Measurements from ENCODE around the gene INTS11. TPM values are rescaled to one million over a fixed set of nuclear protein-coding genes. Genes with fewer than 3 reads are reported as not detected.

The INTS11 gene
- total RNA-seq, 2 experiments from 2014 or later, result 111 to 113 TPM

DNA sequence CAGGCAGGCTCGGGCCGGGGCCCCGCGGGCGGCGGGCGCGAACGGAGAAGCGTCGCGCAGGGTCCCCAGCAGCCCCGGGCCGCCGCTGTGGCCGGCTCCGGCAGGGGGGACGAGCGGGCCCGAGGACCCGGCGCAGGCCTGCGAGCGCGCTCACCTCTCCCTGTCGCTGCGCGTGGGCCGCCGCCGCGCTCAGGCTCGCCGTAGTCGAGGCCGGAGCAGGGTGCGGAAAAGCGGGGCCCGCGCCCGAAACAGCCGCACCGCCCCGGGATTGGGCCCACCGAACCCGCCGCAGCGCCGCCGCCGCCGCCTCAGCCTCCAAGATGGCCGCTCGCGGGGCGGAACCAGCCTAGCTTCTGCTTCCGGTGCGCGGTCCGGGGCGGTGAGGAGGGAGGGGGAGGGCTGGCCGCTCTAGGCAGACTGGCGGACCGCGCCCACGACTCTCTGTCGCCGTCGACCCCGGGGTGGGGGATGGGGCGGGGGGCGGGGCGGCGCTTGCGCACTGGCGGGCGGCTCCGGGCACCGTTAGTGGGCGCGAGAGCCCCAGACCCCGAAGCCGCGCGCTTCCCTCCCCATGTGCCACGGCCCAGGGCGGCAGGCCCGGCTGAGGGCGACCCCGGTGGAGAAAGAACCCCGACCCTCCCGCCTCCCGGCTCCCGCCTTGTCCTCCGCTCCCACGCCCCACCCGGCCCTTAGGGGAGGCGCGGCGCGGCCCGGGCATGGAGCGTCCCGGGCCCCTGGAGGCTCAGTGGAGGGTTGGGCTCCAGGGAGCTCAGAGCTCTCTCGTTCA is 50.8 kb downstream of the INTS11 start, which contains the start of gene UBE2J2:
Gene UBE2J2, minus strand, starts transcription at position 343 of the 787 bp plus-strand sequence. CDS start 5,862 bp downstream, outside the sequence.
- DNase-seq, result peak; percentile 93
- Mint-ChIP-seq H3K4me1 (peaks cover 36% of the 10 kb centered on the region), H3K4me3 (peak within 1 kb of the TSS; percentile 90), H3K27ac (peak within 1 kb of the TSS; percentile 83), H3K36me3 (peaks cover 26% of the 10 kb centered on the region), H3K9me3 (no peaks in the 10 kb centered on the region), H3K27me3 (no peaks in the 10 kb centered on the region)

GRCh38 chr1:1273209-1273511 is 51.3 kb downstream of the INTS11 start:
- Mint-ChIP-seq H3K4me3 (peak overlapping the region; percentile 90), H3K27me3 (no peaks in the 10 kb centered on the region), H3K36me3 (peaks cover 27% of the 10 kb centered on the region), H3K27ac (peak overlapping the region; percentile 83), H3K9me3 (no peaks in the 10 kb centered on the region), H3K4me1 (peaks cover 36% of the 10 kb centered on the region)
- DNase-seq, result no peak

DNA sequence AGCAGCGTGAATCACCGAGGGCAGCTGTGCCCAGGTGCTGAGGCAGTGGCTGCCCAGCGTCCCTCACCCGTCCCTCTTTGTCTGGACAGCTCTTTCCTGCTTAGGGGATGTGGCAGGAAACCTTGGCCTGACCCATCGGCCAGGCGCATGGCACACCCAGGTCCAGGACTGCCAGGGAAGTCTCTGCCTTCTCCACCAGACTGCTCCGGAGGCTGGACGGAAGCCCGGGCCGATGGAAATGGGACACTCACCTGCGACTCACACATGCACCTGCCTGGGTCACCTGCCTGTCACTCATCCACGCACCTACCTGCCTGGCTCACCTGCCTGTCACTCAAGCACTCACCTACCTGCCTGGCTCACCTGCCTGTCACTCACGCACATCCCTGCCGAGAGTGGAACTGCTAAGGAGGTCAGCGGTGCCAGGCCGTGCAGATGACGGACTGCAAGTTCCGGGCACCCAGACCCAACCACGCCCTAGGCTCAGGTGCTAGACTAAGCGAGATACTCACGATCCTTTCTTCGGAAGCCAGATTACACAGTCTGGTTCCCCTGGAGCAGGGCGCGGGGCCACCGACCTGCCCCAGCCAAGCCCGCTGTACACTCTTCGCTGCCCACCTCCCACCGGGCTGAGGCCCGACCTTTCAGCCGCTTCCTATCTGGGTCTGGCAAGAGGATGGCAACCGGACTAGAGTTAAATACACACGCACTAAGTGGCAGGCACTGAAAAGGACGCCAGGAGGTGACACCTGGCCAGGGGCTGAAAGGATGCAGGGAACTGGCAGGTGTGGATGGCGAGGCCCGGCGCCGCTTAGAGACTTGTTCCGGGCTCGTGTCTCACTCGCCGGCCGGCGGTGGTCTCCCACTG is 51.9 kb downstream of the INTS11 start:
- H3K9me3 Mint-ChIP-seq, result no peaks in the 10 kb centered on the region
- H3K36me3 Mint-ChIP-seq, result peaks cover 30% of the 10 kb centered on the region
- H3K4me1 Mint-ChIP-seq, result peaks cover 36% of the 10 kb centered on the region
- no peak for DNase-seq
- H3K4me3 Mint-ChIP-seq, result peak overlapping the region; percentile 90
- H3K27me3 Mint-ChIP-seq, result no peaks in the 10 kb centered on the region
- H3K27ac Mint-ChIP-seq, result peak overlapping the region; percentile 83

DNA sequence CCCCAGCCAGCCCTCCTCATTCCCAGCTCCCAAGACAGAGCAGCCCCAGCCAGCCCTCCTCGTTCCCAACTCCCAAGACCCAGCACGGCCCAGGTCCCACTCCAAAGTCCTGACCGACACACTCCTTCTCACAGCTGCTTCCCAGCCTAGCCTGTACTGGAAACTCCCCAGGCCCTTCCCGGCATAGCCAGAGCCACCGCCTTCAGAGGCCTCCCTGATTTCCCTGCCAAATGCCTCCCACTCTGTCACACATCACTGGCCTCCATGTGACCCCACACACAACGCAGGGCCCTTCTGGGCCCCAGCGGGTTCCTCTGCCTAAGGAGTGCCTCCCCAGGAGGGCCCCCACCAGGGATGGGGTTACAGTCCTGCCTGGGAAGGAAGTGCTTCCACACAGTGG is 53.6 kb downstream of the INTS11 start:
- H3K4me3 Mint-ChIP-seq, result peak overlapping the region; percentile 63
- H3K27ac Mint-ChIP-seq, result peak overlapping the region; percentile 73

DNA sequence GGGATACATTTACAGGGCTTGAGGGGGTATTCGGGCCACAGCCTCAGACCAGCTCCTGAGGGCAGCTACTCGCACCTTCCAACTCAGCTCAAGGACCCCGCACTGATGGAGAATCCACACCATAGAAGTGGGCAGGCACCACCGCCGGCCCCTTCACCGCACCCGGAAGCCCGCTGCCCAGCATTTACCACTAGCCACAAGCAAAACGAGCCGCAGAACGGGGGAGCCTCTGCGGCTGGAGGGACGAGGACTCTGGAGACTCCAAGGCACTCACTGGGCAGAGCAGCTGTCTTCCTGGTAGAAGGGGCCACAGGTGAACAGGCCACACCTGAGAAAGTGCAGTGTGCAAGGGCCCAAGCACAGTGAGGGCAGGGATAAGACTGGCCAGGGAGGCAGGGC is 56.2 kb downstream of the INTS11 start:
- Mint-ChIP-seq H3K4me3 (no peak overlapping the region), H3K4me1 (peaks cover 30% of the 10 kb centered on the region), H3K27me3 (no peaks in the 10 kb centered on the region), H3K27ac (no peak overlapping the region), H3K9me3 (no peaks in the 10 kb centered on the region), H3K36me3 (peaks cover 46% of the 10 kb centered on the region)
- DNase-seq, result no peak

More for the DNA sequence above, 53.6 kb downstream of the INTS11 start:
- Mint-ChIP-seq H3K9me3 (no peaks in the 10 kb centered on the region), H3K4me1 (peaks cover 36% of the 10 kb centered on the region), H3K36me3 (peaks cover 40% of the 10 kb centered on the region), H3K27me3 (no peaks in the 10 kb centered on the region)
- no peak for DNase-seq

DNA sequence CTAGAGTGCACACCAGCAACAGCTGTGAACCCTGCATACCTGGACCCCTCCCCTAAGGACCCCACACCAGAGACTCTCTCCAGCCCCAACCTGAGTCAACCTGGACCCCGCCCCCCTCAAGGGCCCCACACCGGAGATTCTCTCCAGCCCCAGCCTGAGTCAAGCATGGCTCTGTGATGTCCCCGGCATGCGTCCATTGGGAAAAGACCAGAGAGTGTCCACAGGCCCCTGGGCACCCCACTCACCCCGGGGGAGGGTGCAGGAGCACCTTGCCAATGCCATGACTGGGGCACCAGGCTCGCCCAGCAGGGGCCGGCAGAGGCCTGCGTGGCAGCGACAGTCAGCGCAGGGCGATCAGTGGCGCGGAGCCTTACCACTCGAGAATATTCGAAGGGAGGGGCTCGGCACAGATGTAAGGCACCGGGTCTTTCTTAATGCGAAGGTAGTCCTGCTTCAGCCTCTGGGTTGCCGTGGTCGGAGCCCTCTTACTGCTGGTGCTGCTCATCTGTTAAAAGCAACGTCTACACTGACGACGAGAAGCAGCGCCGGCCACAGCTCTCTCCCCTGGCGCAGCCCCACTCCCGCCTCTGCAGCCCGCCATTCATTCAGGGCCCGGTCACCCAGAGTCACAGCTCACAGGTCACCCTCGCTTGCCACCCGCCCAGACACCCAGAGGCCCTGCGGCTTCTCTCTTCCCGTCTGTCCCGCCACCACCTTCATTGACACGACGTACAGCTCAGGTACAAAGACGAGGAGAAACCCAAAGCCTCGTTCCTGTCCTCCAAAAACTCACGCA is 56.8 kb downstream of the INTS11 start:
- peaks cover 29% of the 10 kb centered on the region for H3K4me1 Mint-ChIP-seq
- no peak overlapping the region for H3K27ac Mint-ChIP-seq
- no peak for DNase-seq
- H3K36me3 Mint-ChIP-seq, result peaks cover 44% of the 10 kb centered on the region
- H3K9me3 Mint-ChIP-seq, result no peaks in the 10 kb centered on the region
- H3K4me3 Mint-ChIP-seq, result no peak overlapping the region
- no peaks in the 10 kb centered on the region for H3K27me3 Mint-ChIP-seq

- Mint-ChIP-seq H3K27me3 (no peaks in the 10 kb centered on the region), H3K36me3 (peaks cover 33% of the 10 kb centered on the region), H3K27ac (no peak overlapping the region), H3K4me3 (no peak overlapping the region), H3K4me1 (peaks cover 5% of the 10 kb centered on the region), H3K9me3 (no peaks in the 10 kb centered on the region)
- no peak for DNase-seq
Measured at GRCh38 chr1:1264868-1265272, 59.6 kb downstream of the INTS11 start.

DNA sequence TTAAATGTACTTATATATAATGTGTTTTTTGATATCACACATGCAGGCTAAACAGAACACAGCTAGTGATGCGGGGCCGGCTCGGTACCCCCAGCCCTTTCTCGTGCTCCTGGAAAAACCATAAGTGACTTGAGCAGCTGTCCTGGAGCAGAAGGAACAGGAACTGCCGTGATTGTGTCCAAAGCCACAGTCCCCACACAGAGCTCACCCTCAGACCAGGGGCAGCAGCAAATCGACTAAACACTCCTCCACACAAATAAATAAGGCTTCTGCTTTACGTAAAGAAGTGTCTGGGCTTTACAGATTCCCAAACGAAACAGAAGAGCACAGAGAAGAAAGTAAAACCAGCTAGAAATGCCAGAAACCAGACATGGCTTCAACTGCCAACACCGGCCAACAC is 60.4 kb downstream of the INTS11 start:
- H3K36me3 Mint-ChIP-seq, result peaks cover 37% of the 10 kb centered on the region
- no peaks in the 10 kb centered on the region for H3K9me3 Mint-ChIP-seq
- no peak overlapping the region for H3K4me3 Mint-ChIP-seq
- H3K27me3 Mint-ChIP-seq, result no peaks in the 10 kb centered on the region
- DNase-seq, result no peak
- H3K4me1 Mint-ChIP-seq, result peaks cover 5% of the 10 kb centered on the region
- no peak overlapping the region for H3K27ac Mint-ChIP-seq

GRCh38 chr1:1262758-1263157 is 61.7 kb downstream of the INTS11 start:
- no peak for DNase-seq
- H3K27ac Mint-ChIP-seq, result peak overlapping the region; percentile 29
- peaks cover 36% of the 10 kb centered on the region for H3K36me3 Mint-ChIP-seq
- H3K4me1 Mint-ChIP-seq, result peaks cover 5% of the 10 kb centered on the region
- no peak overlapping the region for H3K4me3 Mint-ChIP-seq
- no peaks in the 10 kb centered on the region for H3K27me3 Mint-ChIP-seq
- H3K9me3 Mint-ChIP-seq, result no peaks in the 10 kb centered on the region

- DNase-seq, result no peak
- H3K27me3 Mint-ChIP-seq, result no peaks in the 10 kb centered on the region
- H3K4me3 Mint-ChIP-seq, result no peak overlapping the region
- H3K4me1 Mint-ChIP-seq, result peaks cover 5% of the 10 kb centered on the region
- H3K36me3 Mint-ChIP-seq, result peaks cover 37% of the 10 kb centered on the region
- H3K27ac Mint-ChIP-seq, result no peak overlapping the region
- H3K9me3 Mint-ChIP-seq, result no peaks in the 10 kb centered on the region
Measured at GRCh38 chr1:1262071-1262470, 62.4 kb downstream of the INTS11 start.

Other genes starting within 250 kb of the INTS11 start
- 10 to 100 TPM; 18.9 to 19.0 TPM for gene C1orf159, start 208.6 kb downstream of the INTS11 start, total RNA-seq
- gene TTLL10, start 150.8 kb downstream of the INTS11 start, total RNA-seq, result not detected
- gene TNFRSF18, start 118.1 kb downstream of the INTS11 start, total RNA-seq, result 10 to 100 TPM; 52.5 to 53.3 TPM
- 100 to 1,000 TPM; 110 to 111 TPM for gene TNFRSF4, start 110.5 kb downstream of the INTS11 start, total RNA-seq
- 10 to 100 TPM; 85.9 to 95.9 TPM for gene SDF4, start 92.7 kb downstream of the INTS11 start, total RNA-seq
- 10 to 100 TPM; 17.5 to 18.9 TPM for gene B3GALT6, start 92.4 kb downstream of the INTS11 start, total RNA-seq
- gene C1QTNF12, start 77.9 kb downstream of the INTS11 start, total RNA-seq, result 1 to 10 TPM; 2.4 to 3.8 TPM
- gene UBE2J2, start 50.8 kb downstream of the INTS11 start, total RNA-seq, result 10 to 100 TPM; 69.9 to 70.6 TPM
- 1 to 10 TPM; 4.9 to 6.9 TPM for gene SCNN1D, start 44.2 kb downstream of the INTS11 start, total RNA-seq
- gene ACAP3, start 16.7 kb downstream of the INTS11 start, total RNA-seq, result 10 to 100 TPM; 26.6 to 28.4 TPM
- 10 to 100 TPM; 29.6 to 30.0 TPM for gene PUSL1, start 16.1 kb downstream of the INTS11 start, total RNA-seq
- 10 to 100 TPM; 12.2 to 13.7 TPM for gene CPTP, start 142 bp upstream of the INTS11 start, total RNA-seq
- under 1 TPM; 0.06 to 0.20 TPM for gene TAS1R3, start 6.6 kb upstream of the INTS11 start, total RNA-seq
- gene DVL1, start 24.8 kb upstream of the INTS11 start, total RNA-seq, result 10 to 100 TPM; 26.8 to 29.0 TPM
- under 1 TPM; 0.50 to 0.97 TPM for gene MXRA8, start 33.9 kb upstream of the INTS11 start, total RNA-seq
- 100 to 1,000 TPM; 143 to 144 TPM for gene AURKAIP1, start 50.5 kb upstream of the INTS11 start, total RNA-seq
- 10 to 100 TPM; 91.6 to 92.2 TPM for gene CCNL2, start 74.7 kb upstream of the INTS11 start, total RNA-seq
- 100 to 1,000 TPM; 181 to 182 TPM for gene MRPL20, start 82.6 kb upstream of the INTS11 start, total RNA-seq
- gene ANKRD65, start 96.6 kb upstream of the INTS11 start, total RNA-seq, result not detected
- gene VWA1, start 111.0 kb upstream of the INTS11 start, total RNA-seq, result under 1 TPM; 0.25 to 0.44 TPM
- 1 to 10 TPM; 1.3 to 1.5 TPM for gene ATAD3C, start 125.0 kb upstream of the INTS11 start, total RNA-seq
- gene ATAD3B, start 147.1 kb upstream of the INTS11 start, total RNA-seq, result 10 to 100 TPM; 75.7 to 77.4 TPM
- 10 to 100 TPM; 87.9 to 89.2 TPM for gene ATAD3A, start 187.5 kb upstream of the INTS11 start, total RNA-seq
- gene TMEM240, start 216.0 kb upstream of the INTS11 start, total RNA-seq, result under 1 TPM in 1 of 2 experiments, not detected in 1; 0.88 TPM

Measured in activated naive CD8-positive, alpha-beta T cell treated with anti-CD3 and anti-CD28 coated beads for 36 hours (primary cell).